Endodermal cell (in vitro differentiated cells): ENCODE results near the gene OTOG. TPM values are rescaled to one million over a fixed set of nuclear protein-coding genes. Genes with fewer than 3 reads are reported as not detected.

ENCODE experiments used
- DNase-seq: peaks from one replicate; pipeline ENCODE4 v3.0.0-alpha.2; 2017
- H3K27ac ChIP-seq: 2 replicates; pipeline ENCODE4 v1.5.1; 2013; ENCODE audit warnings: mild to moderate bottlenecking, low read depth, low read length, moderate library complexity
- H3K27me3 ChIP-seq: 2 replicates; pipeline ENCODE4 v1.6.1; 2013; ENCODE audit warnings: mild to moderate bottlenecking, low read length, moderate library complexity; ENCODE audit not compliant: insufficient read depth, control insufficient read depth, poor library complexity, severe bottlenecking
- H3K36me3 ChIP-seq: 2 replicates; pipeline ENCODE4 v1.7.0; 2013; ENCODE audit warnings: mild to moderate bottlenecking, low read length, moderate library complexity; ENCODE audit not compliant: control insufficient read depth, insufficient read depth
- H3K4me1 ChIP-seq: one replicate; pipeline ENCODE4 v1.7.0; 2013; ENCODE audit warnings: low read length; ENCODE audit not compliant: control insufficient read depth, insufficient read depth
- H3K4me3 ChIP-seq: 2 replicates; pipeline ENCODE4 v1.5.1; 2013; ENCODE audit warnings: mild to moderate bottlenecking, low read length, moderate library complexity
- H3K9ac ChIP-seq: 2 replicates; pipeline ENCODE4 v1.6.1; 2013; ENCODE audit warnings: mild to moderate bottlenecking, low read length, moderate library complexity; ENCODE audit not compliant: poor library complexity, severe bottlenecking; ENCODE audit errors: extremely low read depth
- H3K9me3 ChIP-seq: 2 replicates; pipeline ENCODE4 v1.6.1; 2013; ENCODE audit warnings: mild to moderate bottlenecking, low read length, moderate library complexity; ENCODE audit not compliant: control insufficient read depth
- H3K27ac Mint-ChIP-seq: 2 replicates; pipeline ENCODE4 v1.8.0; 2020; ENCODE audit warnings: mixed read lengths
- H3K27me3 Mint-ChIP-seq: 2 replicates; pipeline ENCODE4 v1.8.0; 2021; ENCODE audit warnings: mild to moderate bottlenecking, mixed read lengths; ENCODE audit not compliant: insufficient read depth
- H3K36me3 Mint-ChIP-seq: 2 replicates; pipeline ENCODE4 v1.8.0; 2020; ENCODE audit warnings: low read depth, mixed read lengths
- H3K4me1 Mint-ChIP-seq: 2 replicates; pipeline ENCODE4 v1.8.0; 2020; ENCODE audit warnings: mixed read lengths
- H3K4me3 Mint-ChIP-seq: 2 replicates; pipeline ENCODE4 v1.8.0; 2020; ENCODE audit warnings: mild to moderate bottlenecking, moderate library complexity, mixed read lengths
- H3K9me3 Mint-ChIP-seq: 2 replicates; pipeline ENCODE4 v1.8.0; 2020; ENCODE audit warnings: mild to moderate bottlenecking, mixed read lengths
- WGBS, 2 experiments: methylation state at CpG; one replicate each; pipeline versions ENCODE4 v1.1.5 to v1.1.7; 2013; ENCODE audit warnings: missing lambda C conversion rate in 2 of 2, mixed read lengths in 1 of 2; ENCODE audit not compliant: insufficient coverage in 1 of 2, insufficient read length in 1 of 2; 5-methylcytosine and 5-hydroxymethylcytosine counted together
- total RNA-seq, 2 donors: library from RNA; stranded (reverse); fragmentation: NEBNext Ultra II Directional in 1 of 2; extraction: Animal tissue kit (Norgen Biotek cat#: 25700) in 1 of 2; gene quantifications; 2 replicates in 1 of 2; 3 replicates in 1 of 2; pipeline ENCODE4 v1.2.1, GENCODE V29; 2021
- TF ChIP-seq, protein P1 (sequence below): fragments of 200-600 bp; sonication (generic); conservative IDR thresholded peaks from 2 replicates; pipeline ENCODE4 v1.5.0; 2021; ENCODE audit warnings: antibody characterized with exemption, mild to moderate bottlenecking

The OTOG gene
- total RNA-seq, 2 donors from 2014 or later: 0.33 to 0.55 TPM

DNA sequence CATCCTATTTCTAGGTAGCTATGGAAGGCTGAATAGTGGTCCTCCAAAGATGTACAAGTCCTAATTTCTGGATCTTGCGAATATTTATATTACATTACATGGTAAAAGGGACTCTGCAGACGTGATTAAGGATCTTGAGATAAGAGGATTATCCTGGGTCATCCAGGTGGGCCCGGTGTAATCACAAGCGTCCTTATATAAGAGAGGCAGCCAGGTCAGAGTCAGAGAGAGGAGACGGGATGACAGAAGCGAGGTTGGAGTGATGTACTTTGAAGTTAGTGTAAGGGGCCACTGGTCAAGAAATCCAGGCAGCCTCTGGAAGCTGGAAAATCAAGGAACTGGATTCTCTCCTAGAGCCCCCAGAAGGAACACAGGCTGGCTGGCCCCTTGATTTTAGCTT lies 102.2 kb downstream of the OTOG start:
- Mint-ChIP-seq H3K9me3 (no peaks in the 10 kb centered on the region), H3K27me3 (peaks cover 31% of the 10 kb centered on the region), H3K36me3 (no peaks in the 10 kb centered on the region), H3K4me3 (no peak overlapping the region), H3K27ac (no peak overlapping the region), H3K4me1 (peaks cover 8% of the 10 kb centered on the region)
- Histone ChIP-seq H3K9ac (no peak overlapping the region), H3K27ac (no peak overlapping the region), H3K36me3 (no peaks in the 10 kb centered on the region), H3K4me3 (no peak overlapping the region), H3K9me3 (no peaks in the 10 kb centered on the region), H3K27me3 (no peaks in the 10 kb centered on the region), H3K4me1 (peaks cover 4% of the 10 kb centered on the region)
- no peak for DNase-seq
- TF ChIP-seq, protein P1, sequence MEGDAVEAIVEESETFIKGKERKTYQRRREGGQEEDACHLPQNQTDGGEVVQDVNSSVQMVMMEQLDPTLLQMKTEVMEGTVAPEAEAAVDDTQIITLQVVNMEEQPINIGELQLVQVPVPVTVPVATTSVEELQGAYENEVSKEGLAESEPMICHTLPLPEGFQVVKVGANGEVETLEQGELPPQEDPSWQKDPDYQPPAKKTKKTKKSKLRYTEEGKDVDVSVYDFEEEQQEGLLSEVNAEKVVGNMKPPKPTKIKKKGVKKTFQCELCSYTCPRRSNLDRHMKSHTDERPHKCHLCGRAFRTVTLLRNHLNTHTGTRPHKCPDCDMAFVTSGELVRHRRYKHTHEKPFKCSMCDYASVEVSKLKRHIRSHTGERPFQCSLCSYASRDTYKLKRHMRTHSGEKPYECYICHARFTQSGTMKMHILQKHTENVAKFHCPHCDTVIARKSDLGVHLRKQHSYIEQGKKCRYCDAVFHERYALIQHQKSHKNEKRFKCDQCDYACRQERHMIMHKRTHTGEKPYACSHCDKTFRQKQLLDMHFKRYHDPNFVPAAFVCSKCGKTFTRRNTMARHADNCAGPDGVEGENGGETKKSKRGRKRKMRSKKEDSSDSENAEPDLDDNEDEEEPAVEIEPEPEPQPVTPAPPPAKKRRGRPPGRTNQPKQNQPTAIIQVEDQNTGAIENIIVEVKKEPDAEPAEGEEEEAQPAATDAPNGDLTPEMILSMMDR: no peak
- WGBS, 2 experiments: 83 to 85% methylated on average over 5 to 6 of the region's 6 CpGs

DNA sequence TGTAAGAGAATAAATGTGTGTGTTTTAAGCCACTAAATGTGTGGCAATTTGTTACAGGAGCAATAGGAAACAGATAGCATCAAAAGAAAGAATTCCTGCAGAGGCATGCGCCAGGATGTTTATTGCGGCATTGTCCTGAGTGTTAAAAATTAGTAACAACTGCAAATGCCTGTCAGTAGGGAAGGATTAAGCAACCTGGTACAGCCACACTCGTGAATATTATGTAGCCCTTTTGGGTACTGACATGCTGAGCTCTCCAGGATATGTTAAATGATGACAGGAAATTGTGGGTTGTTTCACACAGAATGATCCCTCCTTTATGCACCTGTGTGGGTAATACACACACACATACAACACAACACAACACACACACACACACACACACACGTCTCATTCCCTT lies 102.6 kb downstream of the OTOG start:
- no peaks in the 10 kb centered on the region for H3K36me3 Mint-ChIP-seq
- peaks cover 8% of the 10 kb centered on the region for H3K4me1 Mint-ChIP-seq
- no peak overlapping the region for H3K4me3 Mint-ChIP-seq
- H3K36me3 ChIP-seq: no peaks in the 10 kb centered on the region
- peaks cover 31% of the 10 kb centered on the region for H3K27me3 Mint-ChIP-seq
- H3K27ac ChIP-seq: no peak overlapping the region
- H3K27ac Mint-ChIP-seq: no peak overlapping the region
- H3K9me3 Mint-ChIP-seq: no peaks in the 10 kb centered on the region
- 79 to 95% methylated on average over 4 of the region's 4 CpGs for WGBS, 2 experiments
- no peak overlapping the region for H3K9ac ChIP-seq
- no peaks in the 10 kb centered on the region for H3K27me3 ChIP-seq
- TF ChIP-seq, protein P1: no peak
- no peak for DNase-seq
- H3K4me3 ChIP-seq: no peak overlapping the region
- peaks cover 4% of the 10 kb centered on the region for H3K4me1 ChIP-seq
- H3K9me3 ChIP-seq: no peaks in the 10 kb centered on the region

DNA sequence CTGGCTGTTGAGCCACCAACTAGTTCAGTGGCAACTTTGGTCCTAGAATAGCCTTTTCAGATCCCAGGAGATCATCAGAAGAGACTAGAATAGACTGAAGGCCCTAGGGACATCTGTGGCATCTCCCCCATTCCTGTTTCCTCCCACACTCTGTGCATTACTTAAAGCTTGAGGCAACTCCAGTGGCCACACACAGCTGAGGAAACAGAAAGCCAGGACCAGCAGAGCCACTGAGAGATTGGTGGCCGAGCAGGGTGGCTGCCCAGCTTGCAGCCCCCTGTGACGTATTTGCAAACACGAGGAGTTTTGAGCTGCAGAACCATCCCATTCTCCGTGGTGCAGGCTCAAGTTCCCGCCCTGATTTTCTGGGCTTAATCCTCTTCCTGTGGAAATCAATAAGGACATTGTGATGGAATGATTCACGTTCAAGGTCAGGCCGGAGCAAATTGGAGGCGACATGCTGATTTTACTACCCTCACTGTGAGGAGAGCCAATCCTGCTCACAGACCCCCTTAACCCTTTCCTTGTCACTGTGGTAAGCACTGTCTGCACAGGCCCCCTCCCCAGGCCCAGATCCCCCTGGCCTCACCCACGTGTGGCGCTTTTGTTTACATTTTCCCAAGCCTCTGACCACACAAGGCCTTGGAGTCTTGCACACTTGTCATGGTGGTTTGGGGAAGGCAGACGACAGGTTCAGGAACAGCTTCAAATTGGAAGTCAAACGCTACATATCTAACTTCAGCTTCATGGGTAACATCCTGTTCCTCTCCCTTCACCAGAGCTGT lies 103.3 kb downstream of the OTOG start:
- H3K27me3 ChIP-seq: no peaks in the 10 kb centered on the region
- H3K36me3 ChIP-seq: no peaks in the 10 kb centered on the region
- no peak overlapping the region for H3K27ac ChIP-seq
- Mint-ChIP-seq H3K9me3 (peaks cover 6% of the 10 kb centered on the region), H3K27ac (no peak overlapping the region), H3K36me3 (no peaks in the 10 kb centered on the region), H3K27me3 (peaks cover 31% of the 10 kb centered on the region), H3K4me1 (peaks cover 8% of the 10 kb centered on the region), H3K4me3 (no peak overlapping the region)
- 50 to 56% methylated on average over 9 to 12 of the region's 12 CpGs for WGBS, 2 experiments
- H3K4me3 ChIP-seq: no peak overlapping the region
- peaks cover 4% of the 10 kb centered on the region for H3K4me1 ChIP-seq
- TF ChIP-seq, protein P1: no peak
- DNase-seq: peak; percentile 44
- peaks cover 4% of the 10 kb centered on the region for H3K9me3 ChIP-seq
- H3K9ac ChIP-seq: no peak overlapping the region
